Gastroesophageal sphincter (tissue), 4 donors: ENCODE results near the gene COQ7. TPM values are rescaled to one million over a fixed set of nuclear protein-coding genes. Genes with fewer than 3 reads are reported as not detected.

Experiments
- ATAC-seq: fragments of 150-250 bp; one replicate; pipeline ENCODE4 v1.9.1; 2016; ENCODE audit warnings: mild to moderate bottlenecking, moderate library complexity
- H3K27ac ChIP-seq, 4 donors: fragments of 200-600 bp; sonication (generic) in 3 of 4; 1 replicate in 3 of 4; 2 replicates in 1 of 4; pipeline ENCODE4 v1.5.1; 2016 to 2019
- H3K27me3 ChIP-seq: fragments of 200-600 bp; sonication (generic); one replicate; pipeline ENCODE4 v1.5.1; 2019
- H3K36me3 ChIP-seq, 2 donors: fragments of 200-600 bp; sonication (generic); one replicate each; pipeline ENCODE4 v1.5.1; 2019; ENCODE audit warnings: control low read depth in 1 of 2
- H3K4me1 ChIP-seq, 3 donors: fragments of 200-600 bp; sonication (generic); 1 replicate in 2 of 3; 2 replicates in 1 of 3; pipeline ENCODE4 v1.5.1; 2016 to 2019; ENCODE audit warnings: control low read depth in 2 of 3
- H3K4me3 ChIP-seq, 2 donors: fragments of 200-600 bp; sonication (generic); one replicate each; pipeline ENCODE4 v1.5.1; 2019; ENCODE audit warnings: mild to moderate bottlenecking in 1 of 2, moderate library complexity in 1 of 2
- H3K9me3 ChIP-seq, 3 donors: fragments of 200-600 bp; sonication (generic); one replicate each; pipeline ENCODE4 v1.5.1; 2017 to 2019; ENCODE audit warnings: control low read depth in 2 of 3
- CTCF ChIP-seq, 4 experiments: fragments of 200-600 bp in 2 of 4; fragments of 450-650 bp in 2 of 4; sonication (generic) in 1 of 4; IDR thresholded peaks; one replicate each; pipeline ENCODE4 v1.5.1; 2017 to 2019; ENCODE audit warnings: antibody characterized with exemption in 4 of 4, mild to moderate bottlenecking in 2 of 4, moderate library complexity in 2 of 4
- EP300 ChIP-seq: sonication (generic); formaldehyde crosslinking; IDR thresholded peaks from one replicate; pipeline ENCODE4 v1.6.1; 2017; ENCODE audit warnings: antibody characterized with exemption, mild to moderate bottlenecking
- POLR2A ChIP-seq, 2 donors: fragments of 450-650 bp; IDR thresholded peaks; one replicate each; pipeline ENCODE4 v1.6.1; 2017; ENCODE audit warnings: antibody characterized with exemption in 2 of 2, mild to moderate bottlenecking in 2 of 2, moderate library complexity in 1 of 2
- POLR2AphosphoS5 ChIP-seq: sonication (generic); formaldehyde crosslinking; IDR thresholded peaks from one replicate; pipeline ENCODE4 v1.6.1; 2017; ENCODE audit warnings: antibody characterized with exemption
- WGBS, 2 donors: methylation state at CpG; one replicate each; pipeline ENCODE4 v1.1.5; 2018; ENCODE audit warnings: low coverage in 1 of 2; 5-methylcytosine and 5-hydroxymethylcytosine counted together
- total RNA-seq, 4 donors: library from RNA; depleted of rRNA; stranded (reverse); fragments of >200 nt; gene quantifications; one replicate each; pipeline ENCODE4 v1.1.0, GENCODE V29; 2016

The COQ7 gene
- total RNA-seq, 4 donors from 2014 or later: 28.9 to 37.8 (median 34.3) TPM

GRCh38 chr16:19090916-19091315 is 23.5 kb downstream of the COQ7 start:
- Histone ChIP-seq H3K36me3 (no peaks in the 10 kb centered on the region), H3K27me3 (no peaks in the 10 kb centered on the region), H3K4me1 (peaks cover 0 to 13% (median 0%) of the 10 kb centered on the region in 3 donors), H3K4me3 (no peak overlapping the region), H3K27ac (no peak overlapping the region), H3K9me3 (no peaks in the 10 kb centered on the region)
- no peak for ATAC-seq
- TF ChIP-seq EP300 (no peak), POLR2A (IDR thresholded peaks at IDR 0.05) (no peak), POLR2AphosphoS5 (no peak), CTCF (IDR thresholded peaks at IDR 0.05) (no peak)
- 92 to 95% methylated on average over 4 to 6 of the region's 6 CpGs for WGBS, 2 donors

GRCh38 chr16:19092653-19093410 is 25.4 kb downstream of the COQ7 start:
- no peak for ATAC-seq
- H3K27me3 ChIP-seq: no peaks in the 10 kb centered on the region
- no peaks in the 10 kb centered on the region for H3K9me3 ChIP-seq
- TF ChIP-seq EP300 (no peak), CTCF (IDR thresholded peaks at IDR 0.05) (no peak), POLR2A (IDR thresholded peaks at IDR 0.05) (no peak), POLR2AphosphoS5 (no peak)
- H3K36me3 ChIP-seq: no peaks in the 10 kb centered on the region
- no peaks in the 10 kb centered on the region for H3K4me1 ChIP-seq
- no peak overlapping the region for H3K27ac ChIP-seq
- 40% methylated on average over 1 of the region's 2 CpGs; no CpG with 5 or more reads in 1 of the 2 donors for WGBS, 2 donors
- no peak overlapping the region for H3K4me3 ChIP-seq

- Histone ChIP-seq H3K4me1 (no peaks in the 10 kb centered on the region), H3K4me3 (no peak overlapping the region), H3K36me3 (no peaks in the 10 kb centered on the region), H3K27ac (no peak overlapping the region), H3K27me3 (no peaks in the 10 kb centered on the region), H3K9me3 (no peaks in the 10 kb centered on the region)
- WGBS, 2 donors: 67 to 94% methylated on average over 2 to 14 of the region's 15 CpGs
- TF ChIP-seq CTCF (IDR thresholded peaks at IDR 0.05) (no peak), POLR2A (IDR thresholded peaks at IDR 0.05) (no peak), POLR2AphosphoS5 (no peak), EP300 (no peak)
- ATAC-seq: no peak
Measured at GRCh38 chr16:19093631-19094541, 26.5 kb downstream of the COQ7 start.

GRCh38 chr16:19094542-19095365 is 27.3 kb downstream of the COQ7 start:
- no peaks in the 10 kb centered on the region for H3K36me3 ChIP-seq
- no peak overlapping the region for H3K27ac ChIP-seq
- H3K4me3 ChIP-seq: no peak overlapping the region
- no peaks in the 10 kb centered on the region for H3K27me3 ChIP-seq
- 61 to 73% methylated on average over 7 to 11 of the region's 11 CpGs for WGBS, 2 donors
- no peak for ATAC-seq
- no peaks in the 10 kb centered on the region for H3K4me1 ChIP-seq
- no peak for TF ChIP-seq POLR2A (IDR thresholded peaks at IDR 0.05)
- TF ChIP-seq POLR2AphosphoS5: no peak
- TF ChIP-seq EP300: no peak
- no peak for TF ChIP-seq CTCF (IDR thresholded peaks at IDR 0.05)
- peaks cover 0 to under 1% (median 0%) of the 10 kb centered on the region in 3 donors for H3K9me3 ChIP-seq
